Esophagus muscularis mucosa (tissue), 3 donors: ENCODE data around the gene KLHL26.

Source experiments
- POLR2A ChIP-seq: fragments of 450-650 bp; IDR thresholded peaks from one replicate; pipeline ENCODE4 v1.6.1; 2017; ENCODE audit warnings: antibody characterized with exemption, moderate library complexity, mild to moderate bottlenecking, low read depth
- POLR2AphosphoS5 ChIP-seq, 2 donors: sonication (generic); formaldehyde crosslinking; IDR thresholded peaks; one replicate each; pipeline ENCODE4 v1.6.1; 2017; ENCODE audit warnings: antibody characterized with exemption in 2 of 2
- TF ChIP-seq, protein P1 (sequence below), 3 experiments: fragments of 200-600 bp in 2 of 3; fragments of 450-650 bp in 1 of 3; sonication (generic) in 2 of 3; IDR thresholded peaks; one replicate each; pipeline ENCODE4 v1.5.1; 2017 to 2019; ENCODE audit warnings: antibody characterized with exemption in 3 of 3, mild to moderate bottlenecking in 2 of 3, moderate library complexity in 1 of 3

DNA sequence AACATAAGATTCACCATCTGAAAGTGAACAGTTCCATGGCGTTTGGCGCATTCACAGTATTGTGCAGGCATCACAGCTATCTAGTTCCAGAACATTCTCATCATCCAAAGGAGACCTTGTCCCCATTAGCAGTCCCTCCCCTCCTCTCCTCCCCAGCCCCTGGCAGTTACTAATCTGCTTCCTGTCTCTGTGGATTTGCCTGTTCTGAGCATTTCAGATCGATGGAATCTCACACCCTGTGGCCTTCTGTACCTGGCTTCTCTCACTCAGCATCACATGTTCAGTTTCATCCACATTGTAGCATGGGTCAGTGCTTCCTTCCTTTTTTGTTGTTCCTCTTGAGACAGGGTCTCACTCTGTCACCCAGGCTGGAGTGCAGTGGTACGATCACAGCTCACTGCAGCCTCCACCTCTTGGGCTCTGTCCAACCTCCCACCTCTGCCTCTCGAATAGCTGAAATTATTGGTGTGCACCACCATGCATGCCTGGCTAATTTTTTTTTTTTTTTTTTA, 81.2 kb downstream of the KLHL26 start:
- TF ChIP-seq, protein P1, sequence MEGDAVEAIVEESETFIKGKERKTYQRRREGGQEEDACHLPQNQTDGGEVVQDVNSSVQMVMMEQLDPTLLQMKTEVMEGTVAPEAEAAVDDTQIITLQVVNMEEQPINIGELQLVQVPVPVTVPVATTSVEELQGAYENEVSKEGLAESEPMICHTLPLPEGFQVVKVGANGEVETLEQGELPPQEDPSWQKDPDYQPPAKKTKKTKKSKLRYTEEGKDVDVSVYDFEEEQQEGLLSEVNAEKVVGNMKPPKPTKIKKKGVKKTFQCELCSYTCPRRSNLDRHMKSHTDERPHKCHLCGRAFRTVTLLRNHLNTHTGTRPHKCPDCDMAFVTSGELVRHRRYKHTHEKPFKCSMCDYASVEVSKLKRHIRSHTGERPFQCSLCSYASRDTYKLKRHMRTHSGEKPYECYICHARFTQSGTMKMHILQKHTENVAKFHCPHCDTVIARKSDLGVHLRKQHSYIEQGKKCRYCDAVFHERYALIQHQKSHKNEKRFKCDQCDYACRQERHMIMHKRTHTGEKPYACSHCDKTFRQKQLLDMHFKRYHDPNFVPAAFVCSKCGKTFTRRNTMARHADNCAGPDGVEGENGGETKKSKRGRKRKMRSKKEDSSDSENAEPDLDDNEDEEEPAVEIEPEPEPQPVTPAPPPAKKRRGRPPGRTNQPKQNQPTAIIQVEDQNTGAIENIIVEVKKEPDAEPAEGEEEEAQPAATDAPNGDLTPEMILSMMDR (IDR thresholded peaks at IDR 0.05), result no peak
- no peak for TF ChIP-seq POLR2A
- no peak for TF ChIP-seq POLR2AphosphoS5 (IDR thresholded peaks at IDR 0.05)
